Astrocyte (in vitro differentiated cells and primary cell): ENCODE measurements around the gene SLC6A20. TPM values are rescaled to one million over a fixed set of nuclear protein-coding genes. Genes with fewer than 3 reads are reported as not detected.

Experiments used
- DNase-seq: peaks from one replicate; pipeline ENCODE4 v3.0.0-alpha.2; 2010; ENCODE audit warnings: low read depth
- FAIRE-seq: peaks from 2 replicates; lab custom pipeline; 2011; peaks lifted over from hg19 to GRCh38; lab: Jason Lieb, UNC
- H2AFZ ChIP-seq: 2 replicates; pipeline ENCODE4 v1.6.0; 2012; ENCODE audit warnings: low read depth, low read length, inconsistent platforms
- H3K27ac ChIP-seq: 2 replicates; pipeline ENCODE4 v1.5.1; 2011; ENCODE audit warnings: low read depth, low read length, inconsistent platforms
- H3K27me3 ChIP-seq: 2 replicates; pipeline ENCODE4 v1.6.0; 2011; ENCODE audit warnings: low read length, inconsistent platforms; ENCODE audit not compliant: insufficient read depth
- H3K36me3 ChIP-seq: 2 replicates; pipeline ENCODE4 v1.5.1; 2011; ENCODE audit warnings: low read length, inconsistent platforms; ENCODE audit not compliant: insufficient read depth
- H3K4me1 ChIP-seq: 2 replicates; pipeline ENCODE4 v1.5.1; 2011; ENCODE audit warnings: low read length, inconsistent platforms; ENCODE audit not compliant: insufficient read depth
- H3K4me2 ChIP-seq: 2 replicates; pipeline ENCODE4 v1.6.0; 2012; ENCODE audit warnings: low read length, inconsistent platforms
- H3K4me3 ChIP-seq: 2 replicates; pipeline ENCODE4 v1.5.1; 2011; ENCODE audit warnings: low read depth, mild to moderate bottlenecking, low read length, inconsistent platforms; ENCODE audit not compliant: insufficient read depth
- H3K79me2 ChIP-seq: 2 replicates; pipeline ENCODE4 v1.6.0; 2012; ENCODE audit warnings: mild to moderate bottlenecking, low read length, inconsistent platforms; ENCODE audit not compliant: insufficient read depth
- H3K9ac ChIP-seq: 2 replicates; pipeline ENCODE4 v1.6.0; 2012; ENCODE audit warnings: mild to moderate bottlenecking, low read length, inconsistent platforms
- H3K9me3 ChIP-seq: 2 replicates; pipeline ENCODE4 v1.5.1; 2012; ENCODE audit warnings: low read depth, mild to moderate bottlenecking, low read length, inconsistent platforms; ENCODE audit not compliant: insufficient read depth
- H4K20me1 ChIP-seq: 2 replicates; pipeline ENCODE4 v1.6.0; 2012; ENCODE audit warnings: low read length, inconsistent platforms; ENCODE audit not compliant: insufficient read depth
- H3K27ac Mint-ChIP-seq: one replicate; pipeline ENCODE4 v1.8.0; 2021; ENCODE audit warnings: mild to moderate bottlenecking, mixed read lengths; ENCODE audit not compliant: unreplicated experiment
- H3K27me3 Mint-ChIP-seq: one replicate; pipeline ENCODE4 v1.8.0; 2021; ENCODE audit warnings: low read depth, mixed read lengths; ENCODE audit not compliant: unreplicated experiment
- H3K36me3 Mint-ChIP-seq: one replicate; pipeline ENCODE4 v1.8.0; 2021; ENCODE audit warnings: low read depth, mixed read lengths; ENCODE audit not compliant: unreplicated experiment
- H3K4me1 Mint-ChIP-seq: one replicate; pipeline ENCODE4 v1.8.0; 2021; ENCODE audit warnings: low read depth, mixed read lengths; ENCODE audit not compliant: unreplicated experiment
- H3K4me3 Mint-ChIP-seq: one replicate; pipeline ENCODE4 v1.8.0; 2021; ENCODE audit warnings: mild to moderate bottlenecking, moderate library complexity, mixed read lengths; ENCODE audit not compliant: unreplicated experiment
- H3K9me3 Mint-ChIP-seq: one replicate; pipeline ENCODE4 v1.8.0; 2021; ENCODE audit warnings: mild to moderate bottlenecking, mixed read lengths; ENCODE audit not compliant: unreplicated experiment
- CTCF ChIP-seq: IDR thresholded peaks from 2 replicates; pipeline ENCODE4 v1.5.1; 2011; ENCODE audit warnings: low read depth, mild to moderate bottlenecking, inconsistent platforms, low read length, moderate library complexity; ENCODE audit not compliant: insufficient read depth
- EZH2 ChIP-seq: IDR thresholded peaks from 2 replicates; pipeline ENCODE4 v1.6.1; 2012; ENCODE audit warnings: mild to moderate bottlenecking, low read length, inconsistent platforms; ENCODE audit not compliant: insufficient read depth
- total RNA-seq: library from RNA; stranded (reverse); gene quantifications from 2 replicates; pipeline ENCODE4 v1.2.1, GENCODE V29; 2021

SLC6A20 gene
- total RNA-seq, 1 donor from 2014 or later = not detected

- no peaks in the 10 kb centered on the region for H3K36me3 ChIP-seq
- Mint-ChIP-seq H3K27me3 (peaks cover 49% of the 10 kb centered on the region), H3K4me3 (no peak overlapping the region), H3K36me3 (no peaks in the 10 kb centered on the region), H3K9me3 (no peaks in the 10 kb centered on the region), H3K27ac (no peak overlapping the region), H3K4me1 (no peaks in the 10 kb centered on the region)
- H3K4me1 ChIP-seq = no peaks in the 10 kb centered on the region
- no peak overlapping the region for H3K9ac ChIP-seq
- H4K20me1 ChIP-seq = no peaks in the 10 kb centered on the region
- H3K4me3 ChIP-seq = no peak overlapping the region
- no peak overlapping the region for H2AFZ ChIP-seq
- TF ChIP-seq CTCF = no peak
- TF ChIP-seq EZH2 = no peak
- no peaks in the 10 kb centered on the region for H3K79me2 ChIP-seq
- no peak overlapping the region for H3K27ac ChIP-seq
- no peaks in the 10 kb centered on the region for H3K9me3 ChIP-seq
- H3K27me3 ChIP-seq = peaks cover 13% of the 10 kb centered on the region
- no peak overlapping the region for H3K4me2 ChIP-seq
- DNase-seq (no peak), FAIRE-seq (no peak)
Measured at GRCh38 chr3:45777746-45778386, 18.5 kb downstream of the SLC6A20 start.

GRCh38 chr3:45777111-45777745, 19.1 kb downstream of the SLC6A20 start:
- Histone ChIP-seq H3K36me3 (no peaks in the 10 kb centered on the region), H3K27me3 (peaks cover 17% of the 10 kb centered on the region), H3K79me2 (no peaks in the 10 kb centered on the region), H3K4me1 (no peaks in the 10 kb centered on the region), H4K20me1 (no peaks in the 10 kb centered on the region), H3K9me3 (no peaks in the 10 kb centered on the region), H2AFZ (no peak overlapping the region), H3K4me2 (no peak overlapping the region), H3K4me3 (no peak overlapping the region), H3K9ac (no peak overlapping the region), H3K27ac (no peak overlapping the region)
- H3K27me3 Mint-ChIP-seq = peaks cover 52% of the 10 kb centered on the region
- no peak overlapping the region for H3K27ac Mint-ChIP-seq
- DNase-seq (no peak), FAIRE-seq (no peak)
- TF ChIP-seq EZH2 = no peak
- no peak for TF ChIP-seq CTCF
- H3K4me3 Mint-ChIP-seq = no peak overlapping the region
- H3K9me3 Mint-ChIP-seq = no peaks in the 10 kb centered on the region
- no peaks in the 10 kb centered on the region for H3K4me1 Mint-ChIP-seq
- H3K36me3 Mint-ChIP-seq = no peaks in the 10 kb centered on the region

- H3K4me2 ChIP-seq = no peak overlapping the region
- peaks cover 1% of the 10 kb centered on the region for H3K36me3 Mint-ChIP-seq
- no peaks in the 10 kb centered on the region for H4K20me1 ChIP-seq
- no peak for FAIRE-seq
- no peak overlapping the region for H3K4me3 ChIP-seq
- no peaks in the 10 kb centered on the region for H3K79me2 ChIP-seq
- DNase-seq = no peak
- H3K27ac Mint-ChIP-seq = no peak overlapping the region
- no peak overlapping the region for H3K27ac ChIP-seq
- H3K4me1 ChIP-seq = no peaks in the 10 kb centered on the region
- H3K36me3 ChIP-seq = no peaks in the 10 kb centered on the region
- TF ChIP-seq EZH2 (no peak), CTCF (no peak)
- H3K4me3 Mint-ChIP-seq = no peak overlapping the region
- peaks cover 56% of the 10 kb centered on the region for H3K27me3 Mint-ChIP-seq
- no peaks in the 10 kb centered on the region for H3K4me1 Mint-ChIP-seq
- H3K27me3 ChIP-seq = peaks cover 22% of the 10 kb centered on the region
- no peak overlapping the region for H3K9ac ChIP-seq
- no peaks in the 10 kb centered on the region for H3K9me3 ChIP-seq
- no peaks in the 10 kb centered on the region for H3K9me3 Mint-ChIP-seq
- H2AFZ ChIP-seq = no peak overlapping the region
Measured at GRCh38 chr3:45776611-45777010, 19.7 kb downstream of the SLC6A20 start.
